Psoas muscle (tissue), 8 donors: ENCODE data around the gene THNSL1. TPM values are rescaled to one million over a fixed set of nuclear protein-coding genes. Genes with fewer than 3 reads are reported as not detected.

Experiments
- ATAC-seq, 4 donors: fragments of 200-7000 bp; cut with Tn5 transposase; one replicate each; pipeline ENCODE4 v1.9.1; 2020; ENCODE audit warnings: moderate library complexity in 3 of 4, mild to moderate bottlenecking in 2 of 4
- DNase-seq, 2 donors: peaks; one replicate each; pipeline ENCODE4 v3.0.0-alpha.2; 2020
- H3K27ac ChIP-seq: fragments of 200-600 bp; one replicate; pipeline ENCODE4 v1.8.0; 2022
- H3K27me3 ChIP-seq, 3 donors: fragments of 200-600 bp in 1 of 3; one replicate each; pipeline versions ENCODE4 v1.6.1 to v1.8.0; 2013 to 2022; ENCODE audit warnings: low read length in 2 of 3, mild to moderate bottlenecking in 2 of 3, moderate library complexity in 1 of 3; ENCODE audit not compliant: insufficient read depth in 3 of 3
- H3K36me3 ChIP-seq, 2 donors: fragments of 200-600 bp in 1 of 2; one replicate each; pipeline versions ENCODE4 v1.6.1 to v1.8.0; 2013 to 2022; ENCODE audit warnings: low read depth in 1 of 2, mild to moderate bottlenecking in 1 of 2, moderate library complexity in 1 of 2; ENCODE audit not compliant: insufficient read depth in 1 of 2
- H3K4me1 ChIP-seq: fragments of 200-600 bp; one replicate; pipeline ENCODE4 v1.8.0; 2022
- H3K4me3 ChIP-seq: fragments of 200-600 bp; one replicate; pipeline ENCODE4 v1.8.0; 2022; ENCODE audit warnings: mild to moderate bottlenecking
- H3K9me3 ChIP-seq: fragments of 200-600 bp; one replicate; pipeline ENCODE4 v1.8.0; 2022
- WGBS, 3 donors: extraction: QIAGEN DNeasy Blood & Tissue Kit; methylation state at CpG; one replicate each; pipeline versions ENCODE4 v1.1.6 to v1.1.7; 2013; 5-methylcytosine and 5-hydroxymethylcytosine counted together
- intact Hi-C, 2 donors: fragments of 100-400 bp; cut with DNase I; formaldehyde crosslinking; loops; one replicate each; pipeline versions ENCODE4 v1.11.0 to v1.14.2; 2022
- polyA plus RNA-seq, 3 donors: library from polyadenylated mRNA; stranded (reverse); fragments of 200-250 nt; gene quantifications; one replicate each; pipeline ENCODE4 v1.2.3, GENCODE V29; 2013
- total RNA-seq, 4 donors: library from RNA; stranded (reverse); fragmentation: NEBNext Ultra II Directional in 2 of 4; extraction: Animal tissue kit (Norgen Biotek cat#: 25700) in 2 of 4; gene quantifications; one replicate each; pipeline versions ENCODE4 v1.2.1 to v1.2.4, GENCODE V29; 2021 to 2023
- TF ChIP-seq, protein P1 (sequence below): fragments of 200-600 bp; IDR thresholded peaks from one replicate; pipeline ENCODE4 v1.8.0; 2022; ENCODE audit warnings: antibody characterized with exemption
- donor health status: healthy with polysubstance abuse.
- donor health status: DM: no; HTN: no; CAD: no; lungs with moderate emphysema.
- donor health status: Bipolar disorder and iron deficiency.
- donor health status: healthy.
- donor health status: DM: yes; HTN: yes; CAD: no.
- donor health status: DM: no; HTN: no; CAD: no.
- donor health status: DM: no; HTN: no; CAD: no.
- donor health status: DM: yes; HTN: yes; CAD: no.

Gene THNSL1
- total and polyA plus RNA-seq, 7 donors: 2.0 to 8.7 (median 3.2) TPM

DNA sequence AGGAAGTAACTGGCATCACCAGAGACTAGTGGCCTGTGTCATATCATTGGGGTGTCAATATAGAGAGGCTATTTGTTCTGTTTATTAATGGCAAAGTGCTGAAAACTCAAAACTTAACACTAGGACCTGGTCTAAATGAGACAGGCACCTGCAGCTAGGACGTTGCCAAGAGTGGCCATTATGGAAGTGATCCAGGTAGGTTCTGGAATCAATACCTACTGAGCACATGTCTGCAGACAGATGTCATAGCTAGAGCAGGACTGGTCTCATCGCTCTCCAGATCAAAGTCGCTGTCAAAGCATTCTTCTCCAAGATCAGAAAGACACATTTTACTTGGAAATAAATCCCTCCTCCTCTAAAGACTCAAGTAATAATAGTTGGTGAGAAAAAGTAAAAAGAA lies 40.3 kb downstream of the THNSL1 start:
- no peaks in the 10 kb centered on the region for H3K27me3 ChIP-seq
- ATAC-seq: no peak
- H3K4me3 ChIP-seq: no peak overlapping the region
- 74 to 77% (median 75%) methylated on average over 3 of the region's 3 CpGs for WGBS, 3 donors
- no peak overlapping the region for H3K27ac ChIP-seq
- no peaks in the 10 kb centered on the region for H3K4me1 ChIP-seq
- no peaks in the 10 kb centered on the region for H3K9me3 ChIP-seq
- DNase-seq: no peak
- intact Hi-C loops: no loop called here
- no peaks in the 10 kb centered on the region for H3K36me3 ChIP-seq
- TF ChIP-seq, protein P1, sequence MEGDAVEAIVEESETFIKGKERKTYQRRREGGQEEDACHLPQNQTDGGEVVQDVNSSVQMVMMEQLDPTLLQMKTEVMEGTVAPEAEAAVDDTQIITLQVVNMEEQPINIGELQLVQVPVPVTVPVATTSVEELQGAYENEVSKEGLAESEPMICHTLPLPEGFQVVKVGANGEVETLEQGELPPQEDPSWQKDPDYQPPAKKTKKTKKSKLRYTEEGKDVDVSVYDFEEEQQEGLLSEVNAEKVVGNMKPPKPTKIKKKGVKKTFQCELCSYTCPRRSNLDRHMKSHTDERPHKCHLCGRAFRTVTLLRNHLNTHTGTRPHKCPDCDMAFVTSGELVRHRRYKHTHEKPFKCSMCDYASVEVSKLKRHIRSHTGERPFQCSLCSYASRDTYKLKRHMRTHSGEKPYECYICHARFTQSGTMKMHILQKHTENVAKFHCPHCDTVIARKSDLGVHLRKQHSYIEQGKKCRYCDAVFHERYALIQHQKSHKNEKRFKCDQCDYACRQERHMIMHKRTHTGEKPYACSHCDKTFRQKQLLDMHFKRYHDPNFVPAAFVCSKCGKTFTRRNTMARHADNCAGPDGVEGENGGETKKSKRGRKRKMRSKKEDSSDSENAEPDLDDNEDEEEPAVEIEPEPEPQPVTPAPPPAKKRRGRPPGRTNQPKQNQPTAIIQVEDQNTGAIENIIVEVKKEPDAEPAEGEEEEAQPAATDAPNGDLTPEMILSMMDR: no peak

DNA sequence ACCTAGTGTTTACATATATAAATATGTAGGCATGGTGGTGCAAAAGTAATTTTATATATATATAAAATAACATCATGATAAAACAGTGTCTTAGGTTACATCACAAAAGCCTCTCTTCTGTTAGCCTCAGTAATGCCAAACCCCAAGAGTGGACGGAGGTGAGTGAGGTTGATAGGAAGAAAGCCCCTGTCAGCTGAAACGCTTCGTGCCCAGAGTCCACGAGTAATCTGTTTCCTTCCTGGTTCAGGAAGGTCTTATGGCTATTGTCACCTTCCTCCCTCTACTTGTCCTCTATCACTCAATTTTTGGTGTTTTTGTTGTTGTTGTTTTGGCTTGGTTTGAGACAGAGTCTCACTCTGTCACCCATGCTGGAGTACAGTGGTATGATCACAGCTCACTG lies 41.5 kb downstream of the THNSL1 start:
- H3K36me3 ChIP-seq: no peaks in the 10 kb centered on the region
- H3K9me3 ChIP-seq: no peaks in the 10 kb centered on the region
- DNase-seq (no peak), ATAC-seq (no peak)
- H3K4me3 ChIP-seq: no peak overlapping the region
- TF ChIP-seq, protein P1: no peak
- intact Hi-C loops: no loop called here
- H3K4me1 ChIP-seq: no peaks in the 10 kb centered on the region
- 54 to 60% (median 58%) methylated on average over 4 of the region's 4 CpGs for WGBS, 3 donors
- H3K27ac ChIP-seq: no peak overlapping the region
- H3K27me3 ChIP-seq: no peaks in the 10 kb centered on the region

DNA sequence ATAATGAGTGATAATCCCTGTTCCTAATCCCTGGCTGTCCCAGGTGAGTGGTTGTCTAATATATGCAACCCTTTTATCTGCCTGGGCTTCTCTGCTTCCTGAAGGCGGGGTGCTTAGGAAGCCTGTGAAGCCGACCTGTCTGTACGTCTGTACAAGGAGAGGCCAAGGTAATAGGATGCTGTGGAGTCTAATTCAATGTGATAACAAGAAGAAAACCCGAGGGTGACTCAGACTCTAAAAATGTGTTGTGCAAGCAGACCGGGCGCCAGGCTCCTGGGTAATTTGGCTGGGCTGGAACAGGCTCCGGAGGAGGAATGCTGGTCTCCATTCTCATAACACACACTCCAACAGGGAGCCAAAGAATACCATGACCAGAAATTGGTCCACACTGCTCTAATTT lies 43.6 kb downstream of the THNSL1 start:
- H3K36me3 ChIP-seq: no peaks in the 10 kb centered on the region
- ATAC-seq (peak; percentile 26 to 63 (median 45)), DNase-seq (peak in 1 of 2 donors; percentile 37)
- H3K4me1 ChIP-seq: no peaks in the 10 kb centered on the region
- TF ChIP-seq, protein P1: no peak
- H3K4me3 ChIP-seq: no peak overlapping the region
- H3K27ac ChIP-seq: no peak overlapping the region
- H3K9me3 ChIP-seq: no peaks in the 10 kb centered on the region
- intact Hi-C loops: no loop called here
- WGBS, 3 donors: 35 to 38% (median 37%) methylated on average over 7 of the region's 7 CpGs
- no peaks in the 10 kb centered on the region for H3K27me3 ChIP-seq

DNA sequence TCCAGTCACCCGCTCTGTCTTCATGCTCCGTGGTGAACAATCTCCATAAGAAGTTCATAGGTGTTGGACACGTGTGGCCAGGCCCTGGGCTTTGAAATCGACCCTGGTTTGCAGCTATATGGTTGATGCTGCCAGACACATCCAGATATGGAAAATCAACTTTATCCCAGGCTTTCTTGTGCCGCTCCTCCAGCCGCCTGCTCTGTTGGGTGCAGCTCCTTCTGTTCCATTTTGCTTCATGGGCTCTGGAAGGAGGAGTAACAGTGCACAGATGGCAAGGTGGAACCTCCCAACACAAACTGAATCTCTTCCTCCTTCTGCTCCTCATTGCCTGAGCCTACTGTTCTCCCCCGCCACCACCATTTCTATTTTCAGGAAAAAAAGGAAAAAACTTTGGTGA lies 44.7 kb downstream of the THNSL1 start:
- H3K27me3 ChIP-seq: no peaks in the 10 kb centered on the region
- ATAC-seq (no peak), DNase-seq (no peak)
- H3K4me1 ChIP-seq: no peaks in the 10 kb centered on the region
- TF ChIP-seq, protein P1: no peak
- no peaks in the 10 kb centered on the region for H3K36me3 ChIP-seq
- H3K27ac ChIP-seq: no peak overlapping the region
- H3K9me3 ChIP-seq: no peaks in the 10 kb centered on the region
- intact Hi-C loops: no loop called here
- H3K4me3 ChIP-seq: no peak overlapping the region
- WGBS, 3 donors: 93 to 97% (median 95%) methylated on average over 7 of the region's 7 CpGs

DNA sequence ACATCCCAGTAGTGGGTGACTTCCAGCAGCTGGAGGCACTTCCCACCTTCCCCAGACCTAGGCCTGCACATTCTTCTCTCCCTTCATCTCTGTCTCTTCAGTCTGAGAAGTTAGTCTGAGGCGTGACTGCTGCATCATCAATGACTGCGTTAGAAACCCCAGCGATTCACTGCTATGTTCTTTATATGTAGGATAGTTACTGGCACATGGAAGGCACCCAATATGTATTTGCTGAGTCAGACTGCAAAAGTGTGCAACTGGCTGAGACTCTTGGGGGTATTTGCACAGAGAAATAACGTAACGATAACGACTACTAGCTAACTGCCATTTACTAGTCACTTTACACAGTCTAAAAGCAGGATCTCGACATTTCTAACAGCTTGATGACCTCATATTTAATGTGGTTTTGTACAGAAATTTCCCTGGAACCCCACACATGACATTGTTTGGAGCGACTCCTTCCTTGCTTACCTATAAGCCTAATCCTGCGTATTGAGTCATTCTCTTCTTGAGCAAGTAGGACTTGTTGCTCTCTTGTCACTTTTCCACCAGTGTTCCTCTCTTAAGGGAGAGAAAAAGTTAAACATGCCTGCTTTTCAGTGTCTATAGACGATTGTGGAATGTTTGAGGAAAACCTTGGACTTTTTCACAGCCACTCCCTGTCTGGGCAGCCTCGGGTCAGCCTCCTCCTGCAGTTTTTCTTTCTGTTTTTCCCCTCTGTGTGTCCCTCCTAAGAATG lies 45.5 kb downstream of the THNSL1 start:
- TF ChIP-seq, protein P1: no peak
- peak overlapping the region; percentile 30 for H3K27ac ChIP-seq
- no peak overlapping the region for H3K4me3 ChIP-seq
- no peaks in the 10 kb centered on the region for H3K9me3 ChIP-seq
- intact Hi-C loops: no loop called here
- no peak for DNase-seq
- no peaks in the 10 kb centered on the region for H3K27me3 ChIP-seq
- 72 to 77% (median 76%) methylated on average over 11 of the region's 11 CpGs for WGBS, 3 donors
- H3K36me3 ChIP-seq: no peaks in the 10 kb centered on the region
- ATAC-seq: no peak
- no peaks in the 10 kb centered on the region for H3K4me1 ChIP-seq
